WTC11 (cell line): ENCODE results near the gene TRAF7. TPM values are rescaled to one million over a fixed set of nuclear protein-coding genes. Genes with fewer than 3 reads are reported as not detected.

Experiments used
- ATAC-seq: fragments of 200-7000 bp; cut with Tn5 transposase; 2 replicates; pipeline ENCODE4 v1.10.0; 2021; ENCODE audit warnings: mild to moderate bottlenecking, moderate library complexity
- CTCF ChIA-PET: fragments of 300-600 bp; sonication (Branson Sonifier 250); formaldehyde crosslinking; loops from one replicate; lab custom pipeline; 2021; ENCODE audit warnings: antibody characterized with exemption; lab: Charles Lee
- POLR2A ChIA-PET: fragments of 350-600 bp; sonication (Branson Sonifier 250); formaldehyde crosslinking; loops from one replicate; lab custom pipeline; 2021; ENCODE audit warnings: antibody characterized with exemption; lab: Charles Lee
- DNase-seq: peaks from one replicate; pipeline ENCODE4 v3.0.0; 2021; ENCODE audit warnings: low spot score
- H3K27ac Mint-ChIP-seq: 2 replicates; pipeline ENCODE4 v1.8.0; 2021; ENCODE audit warnings: mixed read lengths
- H3K27me3 Mint-ChIP-seq: 2 replicates; pipeline ENCODE4 v1.8.0; 2021; ENCODE audit warnings: low read depth, mild to moderate bottlenecking, moderate library complexity, mixed read lengths
- H3K36me3 Mint-ChIP-seq: 2 replicates; pipeline ENCODE4 v1.8.0; 2021; ENCODE audit warnings: mixed read lengths
- H3K4me1 Mint-ChIP-seq: 2 replicates; pipeline ENCODE4 v1.8.0; 2022; ENCODE audit warnings: mixed read lengths
- H3K4me3 Mint-ChIP-seq: 2 replicates; pipeline ENCODE4 v1.8.0; 2021; ENCODE audit warnings: mild to moderate bottlenecking, moderate library complexity, mixed read lengths
- H3K9me3 Mint-ChIP-seq: 2 replicates; pipeline ENCODE4 v1.8.0; 2021; ENCODE audit warnings: mixed read lengths
- EMX1 ChIP-seq: fragments of 250-450 bp; sonication (Bioruptor Pico); IDR thresholded peaks from 2 replicates; pipeline ENCODE4 v1.8.0; 2021; ENCODE audit warnings: mild to moderate bottlenecking
- GABPB1 ChIP-seq: sonication (generic); formaldehyde crosslinking; IDR thresholded peaks from 2 replicates; pipeline ENCODE4 v1.8.1; 2023; ENCODE audit warnings: mild to moderate bottlenecking, missing genetic modification reagents
- MXD4 ChIP-seq: fragments of 250-450 bp; sonication (Bioruptor Pico); IDR thresholded peaks from 2 replicates; pipeline ENCODE4 v1.8.0; 2021; ENCODE audit warnings: mild to moderate bottlenecking, moderate library complexity, borderline replicate concordance
- NR3C1 ChIP-seq: sonication (generic); formaldehyde crosslinking; conservative IDR thresholded peaks from 2 replicates; pipeline ENCODE4 v1.8.1; 2023; ENCODE audit warnings: low read depth, mild to moderate bottlenecking, missing genetic modification reagents
- SP1 ChIP-seq: sonication (generic); formaldehyde crosslinking; conservative IDR thresholded peaks from 2 replicates; pipeline ENCODE4 v1.8.1; 2022; ENCODE audit warnings: missing genetic modification reagents
- ZNF138 ChIP-seq: sonication (generic); formaldehyde crosslinking; conservative IDR thresholded peaks from 2 replicates; pipeline ENCODE4 v1.8.1; 2022; ENCODE audit warnings: mild to moderate bottlenecking, moderate library complexity, missing genetic modification reagents
- ZNF416 ChIP-seq: fragments of 250-450 bp; sonication (Bioruptor Pico); IDR thresholded peaks from 2 replicates; pipeline ENCODE4 v1.9.0; 2021; ENCODE audit warnings: mild to moderate bottlenecking, inconsistent platforms
- total RNA-seq: library from RNA; stranded (reverse); gene quantifications from 3 replicates; pipeline ENCODE4 v1.2.3, GENCODE V29; 2021
- TF ChIP-seq, protein P1 (sequence below): sonication (generic); formaldehyde crosslinking; IDR thresholded peaks from 2 replicates; pipeline ENCODE4 v1.8.0; 2022; ENCODE audit warnings: mild to moderate bottlenecking, missing genetic modification reagents
- TF ChIP-seq, protein P2 (sequence below): sonication (generic); formaldehyde crosslinking; IDR thresholded peaks from 2 replicates; pipeline ENCODE4 v1.8.0; 2023; ENCODE audit warnings: missing genetic modification reagents, mild to moderate bottlenecking, borderline replicate concordance
- TF ChIP-seq, protein P3 (sequence below): fragments of 250-450 bp; sonication (Bioruptor Pico); IDR thresholded peaks from 2 replicates; pipeline ENCODE4 v1.9.0; 2021; ENCODE audit warnings: mild to moderate bottlenecking, borderline replicate concordance
- TF ChIP-seq, protein P4 (sequence below): sonication (generic); formaldehyde crosslinking; IDR thresholded peaks from 2 replicates; pipeline ENCODE4 v1.8.0; 2023; ENCODE audit warnings: mild to moderate bottlenecking, missing genetic modification reagents
- TF ChIP-seq, protein P5 (sequence below): sonication (generic); formaldehyde crosslinking; IDR thresholded peaks from 2 replicates; pipeline ENCODE4 v1.8.1; 2023; ENCODE audit warnings: mild to moderate bottlenecking, missing genetic modification reagents, moderate library complexity
- TF ChIP-seq, protein P6 (sequence below): sonication (generic); formaldehyde crosslinking; IDR thresholded peaks from 2 replicates; pipeline ENCODE4 v1.8.1; 2023; ENCODE audit warnings: mild to moderate bottlenecking, missing genetic modification reagents, moderate library complexity
- TF ChIP-seq, protein P7 (sequence below): sonication (generic); formaldehyde crosslinking; IDR thresholded peaks from 2 replicates; pipeline ENCODE4 v1.8.0; 2023; ENCODE audit warnings: missing genetic modification reagents

TRAF7 gene
- total RNA-seq, 1 experiment from 2014 or later: 148 TPM

DNA sequence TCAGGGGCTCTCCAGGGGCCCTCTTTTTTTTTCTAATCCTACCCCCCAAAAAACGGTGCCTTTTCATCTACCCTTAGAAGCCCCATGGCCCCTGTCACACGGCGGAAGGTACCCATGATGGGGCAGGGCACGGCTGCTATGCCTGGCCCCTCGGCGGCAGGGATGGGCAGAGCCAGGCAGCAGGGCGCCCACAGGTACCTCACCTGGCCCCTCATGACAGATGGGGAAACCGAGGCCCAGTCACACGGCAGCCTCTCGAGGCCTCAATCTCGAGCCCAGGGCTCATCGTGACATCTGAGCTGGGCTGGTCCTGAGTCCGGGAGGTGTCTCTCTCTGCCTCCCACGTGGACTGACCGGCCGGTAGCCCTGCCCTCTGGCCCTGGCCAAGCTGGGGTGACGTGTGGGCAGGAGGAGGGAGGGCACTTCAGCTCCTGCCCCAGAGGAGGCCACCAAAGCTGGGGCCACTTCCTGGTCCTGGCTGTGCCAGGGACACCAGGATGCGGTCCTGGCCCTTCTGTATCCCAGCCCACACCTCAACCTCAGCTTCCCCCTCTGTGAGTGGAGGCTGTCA, 11.6 kb downstream of the TRAF7 start:
- TF ChIP-seq ZNF416 (CRISPR knock-in tag): no peak
- TF ChIP-seq, protein P1, sequence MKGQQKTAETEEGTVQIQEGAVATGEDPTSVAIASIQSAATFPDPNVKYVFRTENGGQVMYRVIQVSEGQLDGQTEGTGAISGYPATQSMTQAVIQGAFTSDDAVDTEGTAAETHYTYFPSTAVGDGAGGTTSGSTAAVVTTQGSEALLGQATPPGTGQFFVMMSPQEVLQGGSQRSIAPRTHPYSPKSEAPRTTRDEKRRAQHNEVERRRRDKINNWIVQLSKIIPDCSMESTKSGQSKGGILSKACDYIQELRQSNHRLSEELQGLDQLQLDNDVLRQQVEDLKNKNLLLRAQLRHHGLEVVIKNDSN (CRISPR knock-in tag): no peak
- no peak overlapping the region for H3K27ac Mint-ChIP-seq
- no peak overlapping the region for H3K4me3 Mint-ChIP-seq
- no peaks in the 10 kb centered on the region for H3K27me3 Mint-ChIP-seq
- DNase-seq (no peak), ATAC-seq (no peak)
- no peaks in the 10 kb centered on the region for H3K4me1 Mint-ChIP-seq
- peaks cover 21% of the 10 kb centered on the region for H3K36me3 Mint-ChIP-seq
- no peaks in the 10 kb centered on the region for H3K9me3 Mint-ChIP-seq
- CTCF ChIA-PET: no interaction called here
- POLR2A ChIA-PET: interaction anchor here (1.4 kb wide), 1 partner anchor 12 kb away, joined by 5 read pairs; the partner anchor contains the start of gene TRAF7

DNA sequence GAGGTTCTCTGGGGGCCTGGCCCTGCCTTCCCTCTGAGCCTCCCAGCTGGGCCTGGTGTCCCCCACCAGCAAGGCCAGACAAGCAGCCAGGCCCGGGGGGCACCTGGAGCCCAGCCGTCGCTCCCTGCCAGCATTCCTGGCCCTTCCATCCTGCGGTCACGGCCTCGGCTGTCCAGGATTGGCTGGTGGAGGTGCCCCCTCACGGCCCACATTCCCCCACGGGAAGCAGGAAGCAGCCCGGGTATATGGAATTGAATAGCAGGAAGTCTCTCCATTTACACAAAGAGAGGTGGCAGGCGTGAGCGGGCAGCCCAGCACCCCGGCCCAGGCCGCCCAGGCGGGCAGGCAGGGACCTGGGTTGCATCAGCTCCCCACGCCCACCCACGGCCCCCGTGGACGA, 14.5 kb downstream of the TRAF7 start:
- H3K4me3 Mint-ChIP-seq: no peak overlapping the region
- H3K27me3 Mint-ChIP-seq: no peaks in the 10 kb centered on the region
- no peaks in the 10 kb centered on the region for H3K4me1 Mint-ChIP-seq
- CTCF ChIA-PET: no interaction called here
- peaks cover 27% of the 10 kb centered on the region for H3K36me3 Mint-ChIP-seq
- H3K9me3 Mint-ChIP-seq: no peaks in the 10 kb centered on the region
- POLR2A ChIA-PET: interaction anchor here (0.8 kb wide), 1 partner anchor 15 kb away, joined by 3 read pairs; the partner anchor contains the start of gene TRAF7
- no peak overlapping the region for H3K27ac Mint-ChIP-seq
- TF ChIP-seq, protein P2, sequence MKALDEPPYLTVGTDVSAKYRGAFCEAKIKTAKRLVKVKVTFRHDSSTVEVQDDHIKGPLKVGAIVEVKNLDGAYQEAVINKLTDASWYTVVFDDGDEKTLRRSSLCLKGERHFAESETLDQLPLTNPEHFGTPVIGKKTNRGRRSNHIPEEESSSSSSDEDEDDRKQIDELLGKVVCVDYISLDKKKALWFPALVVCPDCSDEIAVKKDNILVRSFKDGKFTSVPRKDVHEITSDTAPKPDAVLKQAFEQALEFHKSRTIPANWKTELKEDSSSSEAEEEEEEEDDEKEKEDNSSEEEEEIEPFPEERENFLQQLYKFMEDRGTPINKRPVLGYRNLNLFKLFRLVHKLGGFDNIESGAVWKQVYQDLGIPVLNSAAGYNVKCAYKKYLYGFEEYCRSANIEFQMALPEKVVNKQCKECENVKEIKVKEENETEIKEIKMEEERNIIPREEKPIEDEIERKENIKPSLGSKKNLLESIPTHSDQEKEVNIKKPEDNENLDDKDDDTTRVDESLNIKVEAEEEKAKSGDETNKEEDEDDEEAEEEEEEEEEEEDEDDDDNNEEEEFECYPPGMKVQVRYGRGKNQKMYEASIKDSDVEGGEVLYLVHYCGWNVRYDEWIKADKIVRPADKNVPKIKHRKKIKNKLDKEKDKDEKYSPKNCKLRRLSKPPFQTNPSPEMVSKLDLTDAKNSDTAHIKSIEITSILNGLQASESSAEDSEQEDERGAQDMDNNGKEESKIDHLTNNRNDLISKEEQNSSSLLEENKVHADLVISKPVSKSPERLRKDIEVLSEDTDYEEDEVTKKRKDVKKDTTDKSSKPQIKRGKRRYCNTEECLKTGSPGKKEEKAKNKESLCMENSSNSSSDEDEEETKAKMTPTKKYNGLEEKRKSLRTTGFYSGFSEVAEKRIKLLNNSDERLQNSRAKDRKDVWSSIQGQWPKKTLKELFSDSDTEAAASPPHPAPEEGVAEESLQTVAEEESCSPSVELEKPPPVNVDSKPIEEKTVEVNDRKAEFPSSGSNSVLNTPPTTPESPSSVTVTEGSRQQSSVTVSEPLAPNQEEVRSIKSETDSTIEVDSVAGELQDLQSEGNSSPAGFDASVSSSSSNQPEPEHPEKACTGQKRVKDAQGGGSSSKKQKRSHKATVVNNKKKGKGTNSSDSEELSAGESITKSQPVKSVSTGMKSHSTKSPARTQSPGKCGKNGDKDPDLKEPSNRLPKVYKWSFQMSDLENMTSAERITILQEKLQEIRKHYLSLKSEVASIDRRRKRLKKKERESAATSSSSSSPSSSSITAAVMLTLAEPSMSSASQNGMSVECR (CRISPR knock-in tag): no peak
- TF ChIP-seq GABPB1 (no peak), ZNF138 (CRISPR knock-in tag) (no peak), MXD4 (CRISPR knock-in tag) (no peak), EMX1 (no peak), SP1 (CRISPR knock-in tag) (no peak), NR3C1 (no peak)
- TF ChIP-seq, protein P3, sequence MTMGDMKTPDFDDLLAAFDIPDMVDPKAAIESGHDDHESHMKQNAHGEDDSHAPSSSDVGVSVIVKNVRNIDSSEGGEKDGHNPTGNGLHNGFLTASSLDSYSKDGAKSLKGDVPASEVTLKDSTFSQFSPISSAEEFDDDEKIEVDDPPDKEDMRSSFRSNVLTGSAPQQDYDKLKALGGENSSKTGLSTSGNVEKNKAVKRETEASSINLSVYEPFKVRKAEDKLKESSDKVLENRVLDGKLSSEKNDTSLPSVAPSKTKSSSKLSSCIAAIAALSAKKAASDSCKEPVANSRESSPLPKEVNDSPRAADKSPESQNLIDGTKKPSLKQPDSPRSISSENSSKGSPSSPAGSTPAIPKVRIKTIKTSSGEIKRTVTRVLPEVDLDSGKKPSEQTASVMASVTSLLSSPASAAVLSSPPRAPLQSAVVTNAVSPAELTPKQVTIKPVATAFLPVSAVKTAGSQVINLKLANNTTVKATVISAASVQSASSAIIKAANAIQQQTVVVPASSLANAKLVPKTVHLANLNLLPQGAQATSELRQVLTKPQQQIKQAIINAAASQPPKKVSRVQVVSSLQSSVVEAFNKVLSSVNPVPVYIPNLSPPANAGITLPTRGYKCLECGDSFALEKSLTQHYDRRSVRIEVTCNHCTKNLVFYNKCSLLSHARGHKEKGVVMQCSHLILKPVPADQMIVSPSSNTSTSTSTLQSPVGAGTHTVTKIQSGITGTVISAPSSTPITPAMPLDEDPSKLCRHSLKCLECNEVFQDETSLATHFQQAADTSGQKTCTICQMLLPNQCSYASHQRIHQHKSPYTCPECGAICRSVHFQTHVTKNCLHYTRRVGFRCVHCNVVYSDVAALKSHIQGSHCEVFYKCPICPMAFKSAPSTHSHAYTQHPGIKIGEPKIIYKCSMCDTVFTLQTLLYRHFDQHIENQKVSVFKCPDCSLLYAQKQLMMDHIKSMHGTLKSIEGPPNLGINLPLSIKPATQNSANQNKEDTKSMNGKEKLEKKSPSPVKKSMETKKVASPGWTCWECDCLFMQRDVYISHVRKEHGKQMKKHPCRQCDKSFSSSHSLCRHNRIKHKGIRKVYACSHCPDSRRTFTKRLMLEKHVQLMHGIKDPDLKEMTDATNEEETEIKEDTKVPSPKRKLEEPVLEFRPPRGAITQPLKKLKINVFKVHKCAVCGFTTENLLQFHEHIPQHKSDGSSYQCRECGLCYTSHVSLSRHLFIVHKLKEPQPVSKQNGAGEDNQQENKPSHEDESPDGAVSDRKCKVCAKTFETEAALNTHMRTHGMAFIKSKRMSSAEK (CRISPR knock-in tag): no peak
- TF ChIP-seq, protein P4, sequence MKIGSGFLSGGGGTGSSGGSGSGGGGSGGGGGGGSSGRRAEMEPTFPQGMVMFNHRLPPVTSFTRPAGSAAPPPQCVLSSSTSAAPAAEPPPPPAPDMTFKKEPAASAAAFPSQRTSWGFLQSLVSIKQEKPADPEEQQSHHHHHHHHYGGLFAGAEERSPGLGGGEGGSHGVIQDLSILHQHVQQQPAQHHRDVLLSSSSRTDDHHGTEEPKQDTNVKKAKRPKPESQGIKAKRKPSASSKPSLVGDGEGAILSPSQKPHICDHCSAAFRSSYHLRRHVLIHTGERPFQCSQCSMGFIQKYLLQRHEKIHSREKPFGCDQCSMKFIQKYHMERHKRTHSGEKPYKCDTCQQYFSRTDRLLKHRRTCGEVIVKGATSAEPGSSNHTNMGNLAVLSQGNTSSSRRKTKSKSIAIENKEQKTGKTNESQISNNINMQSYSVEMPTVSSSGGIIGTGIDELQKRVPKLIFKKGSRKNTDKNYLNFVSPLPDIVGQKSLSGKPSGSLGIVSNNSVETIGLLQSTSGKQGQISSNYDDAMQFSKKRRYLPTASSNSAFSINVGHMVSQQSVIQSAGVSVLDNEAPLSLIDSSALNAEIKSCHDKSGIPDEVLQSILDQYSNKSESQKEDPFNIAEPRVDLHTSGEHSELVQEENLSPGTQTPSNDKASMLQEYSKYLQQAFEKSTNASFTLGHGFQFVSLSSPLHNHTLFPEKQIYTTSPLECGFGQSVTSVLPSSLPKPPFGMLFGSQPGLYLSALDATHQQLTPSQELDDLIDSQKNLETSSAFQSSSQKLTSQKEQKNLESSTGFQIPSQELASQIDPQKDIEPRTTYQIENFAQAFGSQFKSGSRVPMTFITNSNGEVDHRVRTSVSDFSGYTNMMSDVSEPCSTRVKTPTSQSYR (CRISPR knock-in tag): no peak
- TF ChIP-seq, protein P5, sequence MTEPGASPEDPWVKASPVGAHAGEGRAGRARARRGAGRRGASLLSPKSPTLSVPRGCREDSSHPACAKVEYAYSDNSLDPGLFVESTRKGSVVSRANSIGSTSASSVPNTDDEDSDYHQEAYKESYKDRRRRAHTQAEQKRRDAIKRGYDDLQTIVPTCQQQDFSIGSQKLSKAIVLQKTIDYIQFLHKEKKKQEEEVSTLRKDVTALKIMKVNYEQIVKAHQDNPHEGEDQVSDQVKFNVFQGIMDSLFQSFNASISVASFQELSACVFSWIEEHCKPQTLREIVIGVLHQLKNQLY (CRISPR knock-in tag): no peak
- TF ChIP-seq, protein P6, sequence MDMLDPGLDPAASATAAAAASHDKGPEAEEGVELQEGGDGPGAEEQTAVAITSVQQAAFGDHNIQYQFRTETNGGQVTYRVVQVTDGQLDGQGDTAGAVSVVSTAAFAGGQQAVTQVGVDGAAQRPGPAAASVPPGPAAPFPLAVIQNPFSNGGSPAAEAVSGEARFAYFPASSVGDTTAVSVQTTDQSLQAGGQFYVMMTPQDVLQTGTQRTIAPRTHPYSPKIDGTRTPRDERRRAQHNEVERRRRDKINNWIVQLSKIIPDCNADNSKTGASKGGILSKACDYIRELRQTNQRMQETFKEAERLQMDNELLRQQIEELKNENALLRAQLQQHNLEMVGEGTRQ (CRISPR knock-in tag): no peak
- TF ChIP-seq, protein P7, sequence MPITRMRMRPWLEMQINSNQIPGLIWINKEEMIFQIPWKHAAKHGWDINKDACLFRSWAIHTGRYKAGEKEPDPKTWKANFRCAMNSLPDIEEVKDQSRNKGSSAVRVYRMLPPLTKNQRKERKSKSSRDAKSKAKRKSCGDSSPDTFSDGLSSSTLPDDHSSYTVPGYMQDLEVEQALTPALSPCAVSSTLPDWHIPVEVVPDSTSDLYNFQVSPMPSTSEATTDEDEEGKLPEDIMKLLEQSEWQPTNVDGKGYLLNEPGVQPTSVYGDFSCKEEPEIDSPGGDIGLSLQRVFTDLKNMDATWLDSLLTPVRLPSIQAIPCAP (CRISPR knock-in tag): no peak
- ATAC-seq (no peak), DNase-seq (no peak)
